Testis (tissue), 3 donors: ENCODE results near the gene C2CD5. TPM values are rescaled to one million over a fixed set of nuclear protein-coding genes. Genes with fewer than 3 reads are reported as not detected.

Experiments
- DNase-seq: peaks from one replicate; pipeline ENCODE4 v3.0.0-alpha.2; 2019
- H3K27ac ChIP-seq, 2 donors: fragments of 200-600 bp; sonication (generic); one replicate each; pipeline ENCODE4 v1.5.1; 2019
- H3K27me3 ChIP-seq: fragments of 200-600 bp; sonication (generic); one replicate; pipeline ENCODE4 v1.5.1; 2019
- H3K36me3 ChIP-seq: fragments of 200-600 bp; sonication (generic); one replicate; pipeline ENCODE4 v1.5.1; 2017; ENCODE audit warnings: low read depth; ENCODE audit errors: missing control alignments
- H3K4me1 ChIP-seq: fragments of 200-600 bp; sonication (generic); one replicate; pipeline ENCODE4 v1.5.1; 2019
- H3K4me3 ChIP-seq, 2 donors: fragments of 200-600 bp; sonication (generic); one replicate each; pipeline ENCODE4 v1.5.1; 2017 to 2019
- H3K9me3 ChIP-seq: fragments of 200-600 bp; sonication (generic); one replicate; pipeline ENCODE4 v1.5.1; 2017
- POLR2A ChIP-seq: fragments of 450-650 bp; IDR thresholded peaks from one replicate; pipeline ENCODE4 v1.6.1; 2017; ENCODE audit warnings: antibody characterized with exemption, mild to moderate bottlenecking, moderate library complexity
- WGBS, 2 donors: methylation state at CpG; one replicate each; pipeline ENCODE4 v1.1.5; 2018; 5-methylcytosine and 5-hydroxymethylcytosine counted together
- intact Hi-C: fragments of 100-400 bp; cut with DNase I; formaldehyde crosslinking; loops from one replicate; pipeline ENCODE4 v1.15.1; 2023; ENCODE audit warnings: low total_unique reads
- polyA plus RNA-seq: library from polyadenylated mRNA; stranded (reverse); fragments of 350-450 nt; fragmentation: Illumina TruSeq; extraction: RNeasy Lipid Tissue Mini Kit (QIAGEN cat#74804); gene quantifications from one replicate; pipeline ENCODE4 v1.2.3, GENCODE V29; 2014; ENCODE audit warnings: low read depth, low replicate concordance; ENCODE audit not compliant: insufficient read depth
- total RNA-seq, 2 donors: library from RNA; depleted of rRNA; stranded (reverse); fragments of >200 nt; gene quantifications; one replicate each; pipeline ENCODE4 v1.2.3, GENCODE V29; 2016
- TF ChIP-seq, protein P1 (sequence below), 3 experiments: fragments of 450-650 bp in 2 of 3; fragments of 200-600 bp in 1 of 3; sonication (generic) in 1 of 3; IDR thresholded peaks; one replicate each; pipeline ENCODE4 v1.5.1; 2016 to 2019; ENCODE audit warnings: antibody characterized with exemption in 3 of 3, mild to moderate bottlenecking in 2 of 3, moderate library complexity in 1 of 3

C2CD5 gene
- total and polyA plus RNA-seq, 3 donors from 2014 or later: 34.9 to 58.3 (median 42.7) TPM

DNA sequence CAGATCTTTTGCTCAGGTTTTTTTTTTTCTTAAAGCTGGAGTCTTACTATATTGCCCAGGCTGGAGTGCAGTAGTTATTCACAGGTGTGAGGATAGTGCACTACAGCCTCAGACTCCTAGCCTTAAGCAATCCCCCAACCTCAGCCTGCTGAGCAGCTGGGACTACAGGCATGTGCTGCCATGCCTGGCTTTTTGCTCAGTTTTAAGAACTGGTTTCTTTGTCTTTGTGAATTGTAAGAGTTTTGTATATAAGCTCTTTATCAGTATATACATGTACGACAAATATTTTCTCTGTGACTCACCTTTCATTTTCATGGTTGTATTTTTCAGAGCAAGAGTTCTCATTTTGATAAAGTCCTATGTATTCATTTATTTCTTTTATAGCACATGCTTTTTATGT is 33.3 kb upstream of the C2CD5 start:
- Histone ChIP-seq H3K9me3 (no peaks in the 10 kb centered on the region), H3K27me3 (no peaks in the 10 kb centered on the region), H3K27ac (no peak overlapping the region), H3K36me3 (no peaks in the 10 kb centered on the region), H3K4me1 (no peaks in the 10 kb centered on the region), H3K4me3 (no peak overlapping the region)
- WGBS, 2 donors: 93 to 100% methylated on average over 1 of the region's 1 CpG
- no peak for DNase-seq
- no peak for TF ChIP-seq POLR2A
- TF ChIP-seq, protein P1, sequence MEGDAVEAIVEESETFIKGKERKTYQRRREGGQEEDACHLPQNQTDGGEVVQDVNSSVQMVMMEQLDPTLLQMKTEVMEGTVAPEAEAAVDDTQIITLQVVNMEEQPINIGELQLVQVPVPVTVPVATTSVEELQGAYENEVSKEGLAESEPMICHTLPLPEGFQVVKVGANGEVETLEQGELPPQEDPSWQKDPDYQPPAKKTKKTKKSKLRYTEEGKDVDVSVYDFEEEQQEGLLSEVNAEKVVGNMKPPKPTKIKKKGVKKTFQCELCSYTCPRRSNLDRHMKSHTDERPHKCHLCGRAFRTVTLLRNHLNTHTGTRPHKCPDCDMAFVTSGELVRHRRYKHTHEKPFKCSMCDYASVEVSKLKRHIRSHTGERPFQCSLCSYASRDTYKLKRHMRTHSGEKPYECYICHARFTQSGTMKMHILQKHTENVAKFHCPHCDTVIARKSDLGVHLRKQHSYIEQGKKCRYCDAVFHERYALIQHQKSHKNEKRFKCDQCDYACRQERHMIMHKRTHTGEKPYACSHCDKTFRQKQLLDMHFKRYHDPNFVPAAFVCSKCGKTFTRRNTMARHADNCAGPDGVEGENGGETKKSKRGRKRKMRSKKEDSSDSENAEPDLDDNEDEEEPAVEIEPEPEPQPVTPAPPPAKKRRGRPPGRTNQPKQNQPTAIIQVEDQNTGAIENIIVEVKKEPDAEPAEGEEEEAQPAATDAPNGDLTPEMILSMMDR (IDR thresholded peaks at IDR 0.05): no peak
- intact Hi-C loops: no loop called here

DNA sequence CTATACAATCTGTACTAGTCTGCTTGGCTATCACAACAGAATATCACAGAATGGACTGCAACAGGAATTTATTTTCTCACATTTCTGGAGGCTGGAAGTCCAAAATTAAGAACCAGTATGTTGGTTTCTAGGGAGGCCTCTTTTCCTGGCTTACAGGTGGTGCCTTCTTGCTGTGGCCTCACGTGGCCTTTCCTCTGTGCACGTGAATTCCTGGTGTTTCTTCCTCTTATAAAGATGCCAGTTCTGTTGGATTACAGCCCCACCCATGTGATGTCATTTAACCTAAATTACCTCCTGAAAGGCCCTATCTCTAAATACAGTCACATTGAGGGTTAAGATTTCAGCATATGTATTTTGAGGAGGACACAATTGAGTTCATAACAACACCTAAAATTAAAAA is 32.1 kb upstream of the C2CD5 start:
- intact Hi-C loops: no loop called here
- no peaks in the 10 kb centered on the region for H3K36me3 ChIP-seq
- H3K27me3 ChIP-seq: no peaks in the 10 kb centered on the region
- no peak for TF ChIP-seq POLR2A
- TF ChIP-seq, protein P1 (IDR thresholded peaks at IDR 0.05): no peak
- WGBS, 2 donors: 88 to 92% methylated on average over 2 of the region's 2 CpGs
- H3K9me3 ChIP-seq: no peaks in the 10 kb centered on the region
- H3K4me3 ChIP-seq: no peak overlapping the region
- H3K4me1 ChIP-seq: no peaks in the 10 kb centered on the region
- no peak overlapping the region for H3K27ac ChIP-seq
- DNase-seq: no peak

DNA sequence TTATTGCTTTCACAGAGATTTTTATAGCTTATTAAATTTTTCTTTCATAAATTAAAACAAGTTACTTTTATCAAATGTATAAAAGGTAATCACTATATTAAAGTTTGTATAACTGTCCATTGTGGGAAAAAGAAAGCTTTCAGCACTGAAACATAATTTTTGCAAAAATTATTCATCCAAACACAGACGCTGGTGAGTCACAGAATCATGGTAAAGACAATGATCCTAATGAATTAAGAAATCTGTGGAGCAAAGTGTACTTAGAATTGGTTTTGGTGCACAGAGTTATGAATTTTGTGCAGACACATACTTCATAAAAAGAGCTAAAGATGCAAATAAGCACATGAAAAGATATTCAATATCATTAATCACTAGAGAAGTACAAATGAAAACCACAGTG is 31.7 kb upstream of the C2CD5 start:
- Histone ChIP-seq H3K9me3 (no peaks in the 10 kb centered on the region), H3K4me3 (no peak overlapping the region), H3K36me3 (no peaks in the 10 kb centered on the region), H3K4me1 (no peaks in the 10 kb centered on the region), H3K27me3 (no peaks in the 10 kb centered on the region), H3K27ac (no peak overlapping the region)
- 82 to 84% methylated on average over 1 of the region's 1 CpG for WGBS, 2 donors
- TF ChIP-seq, protein P1 (IDR thresholded peaks at IDR 0.05): no peak
- DNase-seq: no peak
- intact Hi-C loops: no loop called here

DNA sequence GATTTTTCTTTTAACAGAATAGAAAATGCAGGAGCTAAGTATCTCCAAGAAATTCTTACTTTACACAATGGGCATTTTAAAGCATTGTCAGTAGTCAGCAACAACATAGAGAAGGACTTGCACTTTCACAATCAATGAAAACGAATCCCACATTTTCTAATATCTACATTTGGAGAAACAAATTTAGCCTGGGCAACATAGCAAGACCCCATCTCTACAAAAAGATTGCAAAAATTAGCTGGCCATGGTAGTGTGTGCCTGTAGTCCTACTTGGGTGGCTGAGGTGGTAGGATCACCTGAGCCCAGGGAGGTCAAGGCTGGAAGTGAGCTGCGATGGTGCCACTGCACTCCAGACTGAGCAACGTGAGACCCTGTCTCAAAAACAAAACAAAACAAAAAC is 30.6 kb upstream of the C2CD5 start:
- Histone ChIP-seq H3K4me3 (no peak overlapping the region), H3K27me3 (no peaks in the 10 kb centered on the region), H3K9me3 (no peaks in the 10 kb centered on the region), H3K36me3 (no peaks in the 10 kb centered on the region), H3K27ac (no peak overlapping the region), H3K4me1 (no peaks in the 10 kb centered on the region)
- DNase-seq: no peak
- TF ChIP-seq POLR2A: no peak
- TF ChIP-seq, protein P1 (IDR thresholded peaks at IDR 0.05): no peak
- WGBS, 2 donors: 92 to 97% methylated on average over 3 of the region's 3 CpGs
- intact Hi-C loops: no loop called here

DNA sequence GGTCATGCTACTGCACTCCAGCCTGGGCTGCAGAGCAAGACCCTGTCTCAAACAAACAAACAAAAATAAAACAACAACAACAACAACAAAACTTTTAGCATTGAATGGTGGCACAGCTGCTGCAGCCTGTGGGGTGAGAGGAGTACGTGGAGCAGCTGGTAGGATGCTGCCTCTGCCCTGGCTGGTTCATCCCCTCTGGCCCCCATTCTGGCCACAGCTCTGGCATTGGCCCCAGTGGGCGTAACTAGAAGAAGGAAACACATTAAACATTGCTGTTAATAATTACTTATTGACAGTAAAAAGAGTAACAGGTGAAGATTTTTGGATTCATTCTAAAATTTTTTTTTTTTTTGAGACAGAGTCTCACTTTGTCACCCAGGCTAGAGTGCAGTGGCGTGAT is 28.8 kb upstream of the C2CD5 start:
- Histone ChIP-seq H3K36me3 (no peaks in the 10 kb centered on the region), H3K9me3 (no peaks in the 10 kb centered on the region), H3K27me3 (no peaks in the 10 kb centered on the region), H3K4me3 (no peak overlapping the region), H3K4me1 (no peaks in the 10 kb centered on the region), H3K27ac (no peak overlapping the region)
- 81 to 85% methylated on average over 3 of the region's 3 CpGs for WGBS, 2 donors
- DNase-seq: no peak
- intact Hi-C loops: no loop called here
- TF ChIP-seq, protein P1 (IDR thresholded peaks at IDR 0.05): no peak
- TF ChIP-seq POLR2A: no peak
